Esophagus muscularis mucosa (tissue), 4 donors: ENCODE measurements around the gene DHRS7. TPM values are rescaled to one million over a fixed set of nuclear protein-coding genes. Genes with fewer than 3 reads are reported as not detected.

Experiments
- DNase-seq: peaks from one replicate; pipeline ENCODE4 v3.0.0-alpha.2; 2017; ENCODE audit errors: extremely low spot score
- H3K27ac ChIP-seq, 4 donors: fragments of 200-600 bp; sonication (generic); replicated peaks in 1 of 4; 1 replicate in 3 of 4; 2 replicates in 1 of 4; pipeline ENCODE4 v1.5.1; 2016 to 2019; ENCODE audit warnings: mild to moderate bottlenecking in 1 of 4
- H3K27me3 ChIP-seq, 4 donors: fragments of 200-600 bp; sonication (generic); one replicate each; pipeline versions ENCODE4 v1.5.1 to v1.6.0; 2016 to 2019
- H3K36me3 ChIP-seq, 4 donors: fragments of 200-600 bp; sonication (generic); one replicate each; pipeline ENCODE4 v1.5.1; 2016 to 2019
- H3K4me1 ChIP-seq, 4 donors: fragments of 200-600 bp; sonication (generic); one replicate each; pipeline ENCODE4 v1.5.1; 2016 to 2019
- H3K4me3 ChIP-seq, 4 donors: fragments of 200-600 bp; sonication (generic); 1 replicate in 2 of 4; 2 replicates in 2 of 4; pipeline ENCODE4 v1.5.1; 2016 to 2019; ENCODE audit warnings: mild to moderate bottlenecking in 4 of 4, moderate library complexity in 1 of 4
- H3K9me3 ChIP-seq, 4 donors: fragments of 200-600 bp; sonication (generic); 1 replicate in 3 of 4; 2 replicates in 1 of 4; pipeline ENCODE4 v1.5.1; 2016 to 2019
- EP300 ChIP-seq: sonication (generic); formaldehyde crosslinking; IDR thresholded peaks from one replicate; pipeline ENCODE4 v1.6.1; 2017; ENCODE audit warnings: antibody characterized with exemption
- POLR2A ChIP-seq: fragments of 450-650 bp; IDR thresholded peaks from one replicate; pipeline ENCODE4 v1.6.1; 2017; ENCODE audit warnings: antibody characterized with exemption, moderate library complexity, mild to moderate bottlenecking, low read depth
- POLR2AphosphoS5 ChIP-seq, 2 donors: sonication (generic); formaldehyde crosslinking; IDR thresholded peaks; one replicate each; pipeline ENCODE4 v1.6.1; 2017; ENCODE audit warnings: antibody characterized with exemption in 2 of 2
- WGBS: methylation state at CpG from one replicate; pipeline ENCODE4 v1.1.5; 2018; 5-methylcytosine and 5-hydroxymethylcytosine counted together
- intact Hi-C: fragments of 100-400 bp; cut with DNase I; formaldehyde crosslinking; loops from one replicate; pipeline ENCODE4 v1.15.1; 2023
- total RNA-seq, 4 donors: library from RNA; depleted of rRNA; stranded (reverse); fragments of >200 nt; gene quantifications; one replicate each; pipeline versions ENCODE4 v1.1.0 to v1.2.1, GENCODE V29; 2016
- TF ChIP-seq, protein P1 (sequence below), 3 experiments: fragments of 200-600 bp in 2 of 3; fragments of 450-650 bp in 1 of 3; sonication (generic) in 2 of 3; IDR thresholded peaks; one replicate each; pipeline ENCODE4 v1.5.1; 2017 to 2019; ENCODE audit warnings: antibody characterized with exemption in 3 of 3, mild to moderate bottlenecking in 2 of 3, moderate library complexity in 1 of 3

DHRS7 gene
- total RNA-seq, 4 donors from 2014 or later, result 46.1 to 70.5 (median 59.5) TPM

DNA sequence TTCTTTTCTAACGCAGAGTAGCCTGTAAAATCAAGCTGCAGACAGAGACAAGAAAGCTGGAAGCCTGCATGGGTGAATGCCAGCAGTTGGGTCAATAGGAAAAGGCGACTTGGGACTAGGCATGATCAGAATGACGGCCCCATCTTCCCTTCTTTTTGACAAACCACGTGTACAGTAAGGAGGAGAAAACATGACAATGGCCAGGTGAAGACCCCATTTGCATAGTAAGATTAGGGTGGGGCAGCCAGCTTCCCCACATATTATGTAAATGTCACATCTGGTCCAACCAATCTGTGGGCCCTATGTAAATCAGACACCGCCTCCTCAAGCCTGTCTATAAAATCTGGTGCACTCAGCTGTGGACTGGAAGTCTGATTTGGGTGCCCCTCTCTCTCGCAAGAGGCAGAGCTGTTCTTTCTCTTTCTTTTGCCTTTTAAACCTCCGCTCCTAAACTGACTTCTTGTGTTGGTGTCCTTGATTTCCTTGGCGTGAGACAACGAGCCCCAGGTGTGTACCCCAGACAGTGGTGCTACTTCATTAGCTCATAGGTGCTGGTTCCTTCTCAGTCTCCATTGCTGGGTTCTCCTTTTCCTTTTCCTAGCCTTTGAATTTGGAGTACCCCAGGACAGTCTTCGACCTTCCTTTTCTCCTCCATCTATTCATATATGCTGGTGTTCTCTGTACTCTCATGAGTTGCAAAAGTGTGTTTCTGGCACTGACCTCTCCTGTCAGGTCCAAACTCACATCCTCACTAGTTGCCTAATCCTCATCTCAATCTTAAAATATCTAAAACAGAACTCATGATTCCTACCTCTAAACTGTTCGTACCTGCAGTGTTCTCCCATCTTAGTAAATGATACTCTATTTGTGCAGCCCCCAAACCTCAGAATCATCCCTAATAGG, 9.4 kb upstream of the DHRS7 start:
- 86% methylated on average over 11 of the region's 11 CpGs for WGBS
- intact Hi-C loops, result no loop called here
- Histone ChIP-seq H3K27me3 (no peaks in the 10 kb centered on the region), H3K4me1 (peaks cover 0 to 6% (median 5%) of the 10 kb centered on the region in 4 donors), H3K9me3 (no peaks in the 10 kb centered on the region), H3K36me3 (no peaks in the 10 kb centered on the region), H3K4me3 (no peak overlapping the region), H3K27ac (no peak overlapping the region)
- TF ChIP-seq, protein P1, sequence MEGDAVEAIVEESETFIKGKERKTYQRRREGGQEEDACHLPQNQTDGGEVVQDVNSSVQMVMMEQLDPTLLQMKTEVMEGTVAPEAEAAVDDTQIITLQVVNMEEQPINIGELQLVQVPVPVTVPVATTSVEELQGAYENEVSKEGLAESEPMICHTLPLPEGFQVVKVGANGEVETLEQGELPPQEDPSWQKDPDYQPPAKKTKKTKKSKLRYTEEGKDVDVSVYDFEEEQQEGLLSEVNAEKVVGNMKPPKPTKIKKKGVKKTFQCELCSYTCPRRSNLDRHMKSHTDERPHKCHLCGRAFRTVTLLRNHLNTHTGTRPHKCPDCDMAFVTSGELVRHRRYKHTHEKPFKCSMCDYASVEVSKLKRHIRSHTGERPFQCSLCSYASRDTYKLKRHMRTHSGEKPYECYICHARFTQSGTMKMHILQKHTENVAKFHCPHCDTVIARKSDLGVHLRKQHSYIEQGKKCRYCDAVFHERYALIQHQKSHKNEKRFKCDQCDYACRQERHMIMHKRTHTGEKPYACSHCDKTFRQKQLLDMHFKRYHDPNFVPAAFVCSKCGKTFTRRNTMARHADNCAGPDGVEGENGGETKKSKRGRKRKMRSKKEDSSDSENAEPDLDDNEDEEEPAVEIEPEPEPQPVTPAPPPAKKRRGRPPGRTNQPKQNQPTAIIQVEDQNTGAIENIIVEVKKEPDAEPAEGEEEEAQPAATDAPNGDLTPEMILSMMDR (IDR thresholded peaks at IDR 0.05), result no peak
- TF ChIP-seq EP300 (no peak), POLR2A (no peak), POLR2AphosphoS5 (IDR thresholded peaks at IDR 0.05) (no peak)
- no peak for DNase-seq

DNA sequence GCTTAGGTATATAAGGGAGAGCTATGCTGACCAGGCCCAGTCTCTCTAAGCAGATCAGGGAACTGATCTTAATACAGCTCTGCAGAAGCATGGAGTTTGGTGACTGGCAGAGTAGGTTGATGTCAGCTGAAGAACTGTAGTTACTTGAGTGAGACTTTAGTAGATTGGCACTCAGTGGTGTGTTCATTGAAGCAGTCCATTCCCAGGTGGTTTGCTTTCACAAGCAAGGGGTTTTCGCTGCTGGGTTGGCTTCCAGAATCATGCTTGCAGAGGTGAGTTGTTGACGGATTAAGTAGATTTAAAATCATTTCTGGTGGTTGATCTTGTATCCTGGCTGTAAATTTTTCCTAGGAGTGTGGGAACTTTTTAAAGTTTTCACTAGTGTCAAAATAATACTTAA, 6.5 kb upstream of the DHRS7 start:
- Histone ChIP-seq H3K36me3 (no peaks in the 10 kb centered on the region), H3K27me3 (no peaks in the 10 kb centered on the region), H3K4me3 (no peak overlapping the region), H3K9me3 (no peaks in the 10 kb centered on the region), H3K27ac (no peak overlapping the region), H3K4me1 (peaks cover 0 to 1% (median under 1%) of the 10 kb centered on the region in 4 donors)
- no peak for DNase-seq
- intact Hi-C loops, result no loop called here
- TF ChIP-seq EP300, result no peak
- TF ChIP-seq, protein P1 (IDR thresholded peaks at IDR 0.05), result no peak
- TF ChIP-seq POLR2A, result no peak
- no peak for TF ChIP-seq POLR2AphosphoS5 (IDR thresholded peaks at IDR 0.05)
- 94% methylated on average over 2 of the region's 2 CpGs for WGBS

GRCh38 chr14:60170948-60171347, 5.8 kb upstream of the DHRS7 start:
- DNase-seq, result no peak
- Histone ChIP-seq H3K9me3 (no peaks in the 10 kb centered on the region), H3K27ac (no peak overlapping the region), H3K4me3 (no peak overlapping the region), H3K4me1 (peaks cover 6 to 9% (median 8%) of the 10 kb centered on the region in 4 donors), H3K36me3 (no peaks in the 10 kb centered on the region), H3K27me3 (no peaks in the 10 kb centered on the region)
- TF ChIP-seq, protein P1 (IDR thresholded peaks at IDR 0.05), result no peak
- TF ChIP-seq EP300 (no peak), POLR2AphosphoS5 (IDR thresholded peaks at IDR 0.05) (no peak), POLR2A (no peak)
- 91% methylated on average over 4 of the region's 4 CpGs for WGBS
- intact Hi-C loops, result no loop called here

DNA sequence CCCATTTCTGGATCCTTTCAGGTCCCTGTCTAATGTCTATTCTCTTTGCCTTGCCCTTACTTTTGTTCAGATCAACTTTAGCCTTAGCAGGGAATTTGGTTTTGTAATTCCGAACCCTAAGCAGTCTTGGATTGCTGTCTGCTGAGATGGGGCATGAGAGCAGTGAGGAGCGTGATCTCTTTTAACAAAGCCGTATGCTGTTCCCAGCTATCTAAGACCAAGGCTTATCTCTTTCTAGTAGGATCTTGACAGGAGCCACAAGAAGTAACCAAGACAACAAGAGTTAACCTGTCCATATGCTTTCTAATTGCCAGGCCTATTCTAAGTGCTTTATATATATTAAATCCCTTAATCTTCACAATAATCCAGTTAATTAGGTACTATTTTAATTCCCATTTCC, 4.5 kb upstream of the DHRS7 start:
- H3K27ac ChIP-seq, result no peak overlapping the region
- DNase-seq, result no peak
- no peak overlapping the region for H3K4me3 ChIP-seq
- H3K36me3 ChIP-seq, result no peaks in the 10 kb centered on the region
- H3K27me3 ChIP-seq, result no peaks in the 10 kb centered on the region
- H3K4me1 ChIP-seq, result peaks cover 12 to 14% (median 14%) of the 10 kb centered on the region in 4 donors
- no peaks in the 10 kb centered on the region for H3K9me3 ChIP-seq
- 98% methylated on average over 3 of the region's 3 CpGs for WGBS
- TF ChIP-seq, protein P1 (IDR thresholded peaks at IDR 0.05), result no peak
- TF ChIP-seq EP300 (no peak), POLR2A (no peak), POLR2AphosphoS5 (IDR thresholded peaks at IDR 0.05) (no peak)
- intact Hi-C loops, result no loop called here
